Glomerular visceral epithelial cell (primary cell): ENCODE data around the gene CCDC33.
"Not testable (repeated sequence)": the region's sequence is repeated elsewhere in the genome, so short reads cannot be mapped to it uniquely, and the experiment has no call there.

Experiments
- DNase-seq: peaks from one replicate; pipeline ENCODE4 v3.0.0-alpha.2; 2016; ENCODE audit errors: extremely low spot score

CCDC33 gene

GRCh38 chr15:74333093-74333492 lies 97.0 kb downstream of the CCDC33 start:
- no peak for DNase-seq

GRCh38 chr15:74333662-74334061 lies 97.5 kb downstream of the CCDC33 start:
- no peak for DNase-seq

- no peak for DNase-seq
Observed at GRCh38 chr15:74334127-74334526, 98.0 kb downstream of the CCDC33 start.

- no peak for DNase-seq
Observed at GRCh38 chr15:74335396-74335795, 99.3 kb downstream of the CCDC33 start.

- DNase-seq = no peak
Observed at GRCh38 chr15:74336061-74337005, 100.2 kb downstream of the CCDC33 start.

GRCh38 chr15:74337146-74337545 lies 101.0 kb downstream of the CCDC33 start:
- DNase-seq = no peak

- no peak for DNase-seq
Observed at GRCh38 chr15:74337607-74338211, 101.6 kb downstream of the CCDC33 start.

GRCh38 chr15:74338676-74339075 lies 102.5 kb downstream of the CCDC33 start:
- no peak for DNase-seq

GRCh38 chr15:74339371-74339770 lies 103.2 kb downstream of the CCDC33 start:
- no peak for DNase-seq

- DNase-seq = no peak
Observed at GRCh38 chr15:74340150-74340549, 104.0 kb downstream of the CCDC33 start.

- no peak for DNase-seq
Observed at GRCh38 chr15:74343127-74343796, 107.1 kb downstream of the CCDC33 start.

GRCh38 chr15:74343797-74344127 lies 107.6 kb downstream of the CCDC33 start:
- no peak for DNase-seq

- DNase-seq = no peak
Observed at GRCh38 chr15:74345051-74345450, 108.9 kb downstream of the CCDC33 start.

- no peak for DNase-seq
Observed at GRCh38 chr15:74347757-74348250, 111.7 kb downstream of the CCDC33 start.

GRCh38 chr15:74349241-74349778 lies 113.2 kb downstream of the CCDC33 start:
- no peak for DNase-seq

GRCh38 chr15:74350295-74351275 lies 114.5 kb downstream of the CCDC33 start:
- no peak for DNase-seq

GRCh38 chr15:74351670-74352069 lies 115.5 kb downstream of the CCDC33 start:
- DNase-seq = no peak

GRCh38 chr15:74352393-74352910 lies 116.3 kb downstream of the CCDC33 start:
- DNase-seq = no peak

GRCh38 chr15:74353992-74354391 lies 117.9 kb downstream of the CCDC33 start:
- not testable (repeated sequence) for DNase-seq

- not testable (repeated sequence) for DNase-seq
Observed at GRCh38 chr15:74356050-74356449, 119.9 kb downstream of the CCDC33 start.

GRCh38 chr15:74357514-74357913 lies 121.4 kb downstream of the CCDC33 start:
- not testable (repeated sequence) for DNase-seq
